HepG2 (cell line): Measurements from ENCODE around the gene ZSWIM8. TPM values are rescaled to one million over a fixed set of nuclear protein-coding genes. Genes with fewer than 3 reads are reported as not detected.
A peak's percentile ranks its signal among the peaks of the same experiment; 100 is the strongest.

ENCODE experiments used
- KDM4B ChIP-seq: sonication (generic); formaldehyde crosslinking; IDR thresholded peaks from 2 replicates; pipeline ENCODE4 v1.4.0; 2020; ENCODE audit warnings: missing genetic modification reagents
- KLF11 ChIP-seq: IDR thresholded peaks from 2 replicates; pipeline ENCODE4 v1.6.1; 2016; ENCODE audit warnings: missing compliant biosample characterization
- MAZ ChIP-seq, 2 experiments: sonication (generic) in 1 of 2; formaldehyde crosslinking in 1 of 2; IDR thresholded peaks; 2 replicates each; pipeline versions ENCODE4 v1.5.0 to v1.6.1; 2012 to 2020; ENCODE audit warnings: low read depth in 2 of 2, mild to moderate bottlenecking in 2 of 2, borderline replicate concordance in 1 of 2, improper control_type of control experiment in 1 of 2, low read length in 1 of 2, missing genetic modification reagents in 1 of 2, moderate library complexity in 1 of 2
- MIER2 ChIP-seq: IDR thresholded peaks from 2 replicates; pipeline ENCODE4 v1.6.1; 2016; ENCODE audit warnings: missing biosample characterization, missing genetic modification reagents
- REPIN1 ChIP-seq: sonication (generic); formaldehyde crosslinking; IDR thresholded peaks from 2 replicates; pipeline ENCODE4 v1.8.0; 2022; ENCODE audit warnings: missing genetic modification reagents, low read depth, mild to moderate bottlenecking, borderline replicate concordance
- WIZ ChIP-seq: sonication (generic); formaldehyde crosslinking; IDR thresholded peaks from 2 replicates; pipeline ENCODE4 v1.5.1; 2020; ENCODE audit warnings: mild to moderate bottlenecking, missing genetic modification reagents
- ZFP36 ChIP-seq: fragments of 150-350 bp; IDR thresholded peaks from 2 replicates; pipeline ENCODE4 v1.6.1; 2018; ENCODE audit warnings: borderline replicate concordance, low read length, low read depth; ENCODE audit not compliant: partially characterized antibody
- ZNF10 ChIP-seq: sonication (generic); formaldehyde crosslinking; IDR thresholded peaks from 2 replicates; pipeline ENCODE4 v1.4.0; 2020; ENCODE audit warnings: mild to moderate bottlenecking, low read depth, missing genetic modification reagents, borderline replicate concordance
- ZNF232 ChIP-seq: sonication (generic); formaldehyde crosslinking; IDR thresholded peaks from 2 replicates; pipeline ENCODE4 v1.4.0; 2020; ENCODE audit warnings: missing genetic modification reagents, borderline replicate concordance
- ZNF260 ChIP-seq: sonication (generic); formaldehyde crosslinking; IDR thresholded peaks from 2 replicates; pipeline ENCODE4 v1.4.0; 2020; ENCODE audit warnings: missing genetic modification reagents, low read depth, mild to moderate bottlenecking, borderline replicate concordance
- ZNF296 ChIP-seq: sonication (generic); formaldehyde crosslinking; conservative IDR thresholded peaks from 2 replicates; pipeline ENCODE4 v1.5.0; 2020; ENCODE audit warnings: mild to moderate bottlenecking, missing genetic modification reagents
- ZNF44 ChIP-seq: sonication (generic); formaldehyde crosslinking; IDR thresholded peaks from 2 replicates; pipeline ENCODE4 v1.5.1; 2020; ENCODE audit warnings: mild to moderate bottlenecking, missing genetic modification reagents
- ZNF549 ChIP-seq: sonication (generic); formaldehyde crosslinking; IDR thresholded peaks from 2 replicates; pipeline ENCODE4 v1.5.0; 2020; ENCODE audit warnings: missing genetic modification reagents
- ZNF773 ChIP-seq: sonication (generic); formaldehyde crosslinking; IDR thresholded peaks from 2 replicates; pipeline ENCODE4 v1.4.0; 2020; ENCODE audit warnings: missing genetic modification reagents, borderline replicate concordance
- ZSCAN12 ChIP-seq: sonication (generic); formaldehyde crosslinking; IDR thresholded peaks from 2 replicates; pipeline ENCODE4 v1.9.0; 2021; ENCODE audit warnings: mild to moderate bottlenecking, missing genetic modification reagents
- polyA plus RNA-seq, 8 experiments: library from polyadenylated mRNA; depleted of rRNA in 3 of 8; stranded (reverse) in 7 of 8; unstranded in 1 of 8; fragments of >200 nt; fragmentation: Illumina TruSeq in 4 of 8; extraction: Trizol in 4 of 8; gene quantifications; 2 replicates each; pipeline versions ENCODE4 v1.2.1 to v1.2.3, GENCODE V29; 2011 to 2016; ENCODE audit warnings: low read depth in 4 of 8, missing spikeins in 1 of 8, mixed read lengths in 1 of 8; ENCODE audit not compliant: insufficient read depth in 1 of 8
- total RNA-seq, 5 experiments: library from RNA; depleted of rRNA; stranded (reverse); fragments of >200 nt; fragmentation: Illumina TruSeq; extraction: Trizol; gene quantifications; 2 replicates each; pipeline ENCODE4 v1.2.3, GENCODE V29; 2016; ENCODE audit warnings: low read depth in 1 of 5
- TF ChIP-seq, protein P1 (sequence below): IDR thresholded peaks from 2 replicates; pipeline ENCODE4 v1.6.1; 2016; ENCODE audit warnings: mild to moderate bottlenecking, missing biosample characterization, missing genetic modification reagents
- TF ChIP-seq, protein P2 (sequence below): sonication (generic); formaldehyde crosslinking; IDR thresholded peaks from 2 replicates; pipeline ENCODE4 v1.4.0; 2020; ENCODE audit warnings: low read depth, mild to moderate bottlenecking, missing genetic modification reagents
- TF ChIP-seq, protein P3 (sequence below): IDR thresholded peaks from 2 replicates; pipeline ENCODE4 v1.6.1; 2018; ENCODE audit warnings: missing genetic modification reagents, mild to moderate bottlenecking, missing compliant biosample characterization
- TF ChIP-seq, protein P4 (sequence below): sonication (generic); formaldehyde crosslinking; IDR thresholded peaks from 2 replicates; pipeline ENCODE4 v1.8.1; 2023; ENCODE audit warnings: missing genetic modification reagents, mild to moderate bottlenecking, borderline replicate concordance
- TF ChIP-seq, protein P5 (sequence below): sonication (generic); formaldehyde crosslinking; IDR thresholded peaks from 2 replicates; pipeline ENCODE4 v1.4.0; 2020; ENCODE audit warnings: missing genetic modification reagents

ZSWIM8 gene
- total and polyA plus RNA-seq, 2 of the 13 experiments (the other 11 are each of a cell fraction or from before 2014, with no cell fraction given), result 39.9 to 98.2 TPM

DNA sequence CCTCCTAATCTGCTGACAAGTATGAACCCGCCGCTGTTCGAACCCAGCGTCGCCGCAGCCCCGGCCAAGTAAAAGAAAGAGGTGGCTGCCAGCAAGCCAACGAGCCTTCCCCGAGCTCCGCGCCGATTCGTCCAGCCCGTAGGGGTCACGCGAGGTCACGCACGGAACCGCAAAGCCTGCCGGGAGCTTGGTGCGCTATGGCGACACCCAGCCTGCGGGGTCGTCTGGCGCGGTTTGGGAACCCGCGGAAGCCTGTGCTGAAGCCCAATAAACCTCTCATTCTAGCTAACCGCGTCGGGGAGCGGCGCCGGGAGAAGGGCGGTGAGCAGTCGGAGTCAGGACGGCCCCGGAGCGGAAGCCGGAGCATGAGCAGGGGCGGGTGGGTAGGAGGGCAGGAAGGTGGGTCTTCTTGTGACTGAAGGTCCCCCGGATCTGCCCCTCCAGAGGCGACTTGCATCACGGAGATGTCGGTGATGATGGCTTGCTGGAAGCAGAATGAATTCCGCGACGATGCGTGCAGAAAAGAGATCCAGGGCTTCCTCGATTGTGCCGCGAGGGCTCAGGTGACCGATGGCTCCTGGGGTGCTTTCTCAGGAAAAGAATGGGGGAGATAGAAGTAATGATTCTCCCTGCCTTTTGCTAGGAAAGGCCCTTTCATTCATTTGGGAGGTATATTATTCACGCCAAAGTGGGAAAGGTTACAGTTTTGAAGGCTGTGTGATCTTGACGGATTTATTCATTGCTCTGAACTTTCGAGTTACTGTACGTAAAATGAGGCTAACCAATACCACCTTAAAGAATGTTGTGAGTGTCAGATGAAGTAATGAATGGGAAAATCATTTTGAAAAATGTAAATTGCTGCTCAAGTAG, 3.3 kb upstream of the ZSWIM8 start, which contains the start of gene CHCHD1 (continued):
- TF ChIP-seq WIZ (CRISPR knock-in tag) (no peak), ZNF260 (no peak), ZNF773 (CRISPR knock-in tag) (no peak), ZSCAN12 (no peak), KLF11 (peak; percentile 90; the same call in 1 of the 2 replicates), ZNF44 (peak; percentile 71; the same call in 1 of the 2 replicates), ZNF232 (CRISPR knock-in tag) (0 out of 2 replicates have a peak, but pooled peaks have one; percentile 25), ZNF549 (no peak), KDM4B (CRISPR knock-in tag) (no peak; the same call in none of the 2 replicates), MIER2 (CRISPR knock-in tag) (no peak), MAZ (IDR thresholded peaks at IDR 0.05; ENCODE audit: borderline replicate concordance, low read depth, low read length) (no peak), MAZ (CRISPR knock-in tag; IDR thresholded peaks at IDR 0.05; ENCODE audit: low read depth) (peak; percentile 76; the same call in 1 of the 2 replicates), ZFP36 (no peak), ZNF10 (CRISPR knock-in tag) (no peak), ZNF296 (no peak), REPIN1 (CRISPR knock-in tag) (peak; percentile 83; the same call in 1 of the 2 replicates)
- TF ChIP-seq, protein P1, sequence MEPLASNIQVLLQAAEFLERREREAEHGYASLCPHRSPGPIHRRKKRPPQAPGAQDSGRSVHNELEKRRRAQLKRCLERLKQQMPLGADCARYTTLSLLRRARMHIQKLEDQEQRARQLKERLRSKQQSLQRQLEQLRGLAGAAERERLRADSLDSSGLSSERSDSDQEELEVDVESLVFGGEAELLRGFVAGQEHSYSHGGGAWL (CRISPR knock-in tag), result peak; percentile 80
- TF ChIP-seq, protein P2, sequence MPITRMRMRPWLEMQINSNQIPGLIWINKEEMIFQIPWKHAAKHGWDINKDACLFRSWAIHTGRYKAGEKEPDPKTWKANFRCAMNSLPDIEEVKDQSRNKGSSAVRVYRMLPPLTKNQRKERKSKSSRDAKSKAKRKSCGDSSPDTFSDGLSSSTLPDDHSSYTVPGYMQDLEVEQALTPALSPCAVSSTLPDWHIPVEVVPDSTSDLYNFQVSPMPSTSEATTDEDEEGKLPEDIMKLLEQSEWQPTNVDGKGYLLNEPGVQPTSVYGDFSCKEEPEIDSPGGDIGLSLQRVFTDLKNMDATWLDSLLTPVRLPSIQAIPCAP (CRISPR knock-in tag), result no peak
- TF ChIP-seq, protein P3, sequence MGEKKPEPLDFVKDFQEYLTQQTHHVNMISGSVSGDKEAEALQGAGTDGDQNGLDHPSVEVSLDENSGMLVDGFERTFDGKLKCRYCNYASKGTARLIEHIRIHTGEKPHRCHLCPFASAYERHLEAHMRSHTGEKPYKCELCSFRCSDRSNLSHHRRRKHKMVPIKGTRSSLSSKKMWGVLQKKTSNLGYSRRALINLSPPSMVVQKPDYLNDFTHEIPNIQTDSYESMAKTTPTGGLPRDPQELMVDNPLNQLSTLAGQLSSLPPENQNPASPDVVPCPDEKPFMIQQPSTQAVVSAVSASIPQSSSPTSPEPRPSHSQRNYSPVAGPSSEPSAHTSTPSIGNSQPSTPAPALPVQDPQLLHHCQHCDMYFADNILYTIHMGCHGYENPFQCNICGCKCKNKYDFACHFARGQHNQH (CRISPR knock-in tag), result peak; percentile 66; the same call in 1 of the 2 replicates
- TF ChIP-seq, protein P4, sequence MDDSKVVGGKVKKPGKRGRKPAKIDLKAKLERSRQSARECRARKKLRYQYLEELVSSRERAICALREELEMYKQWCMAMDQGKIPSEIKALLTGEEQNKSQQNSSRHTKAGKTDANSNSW (CRISPR knock-in tag), result no peak
- TF ChIP-seq, protein P5, sequence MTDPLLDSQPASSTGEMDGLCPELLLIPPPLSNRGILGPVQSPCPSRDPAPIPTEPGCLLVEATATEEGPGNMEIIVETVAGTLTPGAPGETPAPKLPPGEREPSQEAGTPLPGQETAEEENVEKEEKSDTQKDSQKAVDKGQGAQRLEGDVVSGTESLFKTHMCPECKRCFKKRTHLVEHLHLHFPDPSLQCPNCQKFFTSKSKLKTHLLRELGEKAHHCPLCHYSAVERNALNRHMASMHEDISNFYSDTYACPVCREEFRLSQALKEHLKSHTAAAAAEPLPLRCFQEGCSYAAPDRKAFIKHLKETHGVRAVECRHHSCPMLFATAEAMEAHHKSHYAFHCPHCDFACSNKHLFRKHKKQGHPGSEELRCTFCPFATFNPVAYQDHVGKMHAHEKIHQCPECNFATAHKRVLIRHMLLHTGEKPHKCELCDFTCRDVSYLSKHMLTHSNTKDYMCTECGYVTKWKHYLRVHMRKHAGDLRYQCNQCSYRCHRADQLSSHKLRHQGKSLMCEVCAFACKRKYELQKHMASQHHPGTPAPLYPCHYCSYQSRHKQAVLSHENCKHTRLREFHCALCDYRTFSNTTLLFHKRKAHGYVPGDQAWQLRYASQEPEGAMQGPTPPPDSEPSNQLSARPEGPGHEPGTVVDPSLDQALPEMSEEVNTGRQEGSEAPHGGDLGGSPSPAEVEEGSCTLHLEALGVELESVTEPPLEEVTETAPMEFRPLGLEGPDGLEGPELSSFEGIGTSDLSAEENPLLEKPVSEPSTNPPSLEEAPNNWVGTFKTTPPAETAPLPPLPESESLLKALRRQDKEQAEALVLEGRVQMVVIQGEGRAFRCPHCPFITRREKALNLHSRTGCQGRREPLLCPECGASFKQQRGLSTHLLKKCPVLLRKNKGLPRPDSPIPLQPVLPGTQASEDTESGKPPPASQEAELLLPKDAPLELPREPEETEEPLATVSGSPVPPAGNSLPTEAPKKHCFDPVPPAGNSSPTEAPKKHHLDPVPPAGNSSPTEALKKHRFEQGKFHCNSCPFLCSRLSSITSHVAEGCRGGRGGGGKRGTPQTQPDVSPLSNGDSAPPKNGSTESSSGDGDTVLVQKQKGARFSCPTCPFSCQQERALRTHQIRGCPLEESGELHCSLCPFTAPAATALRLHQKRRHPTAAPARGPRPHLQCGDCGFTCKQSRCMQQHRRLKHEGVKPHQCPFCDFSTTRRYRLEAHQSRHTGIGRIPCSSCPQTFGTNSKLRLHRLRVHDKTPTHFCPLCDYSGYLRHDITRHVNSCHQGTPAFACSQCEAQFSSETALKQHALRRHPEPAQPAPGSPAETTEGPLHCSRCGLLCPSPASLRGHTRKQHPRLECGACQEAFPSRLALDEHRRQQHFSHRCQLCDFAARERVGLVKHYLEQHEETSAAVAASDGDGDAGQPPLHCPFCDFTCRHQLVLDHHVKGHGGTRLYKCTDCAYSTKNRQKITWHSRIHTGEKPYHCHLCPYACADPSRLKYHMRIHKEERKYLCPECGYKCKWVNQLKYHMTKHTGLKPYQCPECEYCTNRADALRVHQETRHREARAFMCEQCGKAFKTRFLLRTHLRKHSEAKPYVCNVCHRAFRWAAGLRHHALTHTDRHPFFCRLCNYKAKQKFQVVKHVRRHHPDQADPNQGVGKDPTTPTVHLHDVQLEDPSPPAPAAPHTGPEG (CRISPR knock-in tag), result peak; percentile 38; the same call in 1 of the 2 replicates
